Skin epidermis (tissue), 12 donors: ENCODE measurements around the gene PRKCH.

Source experiments
- H3K27ac ChIP-seq, 21 experiments: fragments of 200-600 bp; sonication (generic) in 11 of 21; one replicate each; pipeline ENCODE4 v1.5.0; 2020; ENCODE audit warnings: mild to moderate bottlenecking in 3 of 21, inconsistent platforms in 2 of 21, moderate library complexity in 2 of 21
- H3K4me3 ChIP-seq, 7 experiments: fragments of 200-600 bp; sonication (generic) in 2 of 7; one replicate each; pipeline ENCODE4 v1.5.0; 2020; ENCODE audit warnings: inconsistent platforms in 2 of 7, mild to moderate bottlenecking in 2 of 7, moderate library complexity in 1 of 7

The PRKCH gene

GRCh38 chr14:61491224-61491623 is 169.8 kb downstream of the PRKCH start:
- no peak overlapping the region for H3K4me3 ChIP-seq
- H3K27ac ChIP-seq: peak overlapping the region in 6 of 21 experiments; percentile 12 to 53 (median 30)

- Histone ChIP-seq H3K4me3 (no peak overlapping the region), H3K27ac (peak overlapping the region in 7 of 21 experiments; percentile 12 to 55 (median 37))
Measured at GRCh38 chr14:61491876-61492434, 170.6 kb downstream of the PRKCH start.

- Histone ChIP-seq H3K4me3 (no peak overlapping the region), H3K27ac (peak overlapping the region in 5 of 21 experiments; percentile 33 to 55 (median 37))
Measured at GRCh38 chr14:61492474-61492873, 171.1 kb downstream of the PRKCH start.

- no peak overlapping the region for H3K4me3 ChIP-seq
- H3K27ac ChIP-seq: peak overlapping the region in 5 of 21 experiments; percentile 6 to 55 (median 33)
Measured at GRCh38 chr14:61493239-61493638, 171.9 kb downstream of the PRKCH start.

GRCh38 chr14:61494018-61494417 is 172.6 kb downstream of the PRKCH start:
- H3K4me3 ChIP-seq: no peak overlapping the region

GRCh38 chr14:61495809-61496208 is 174.4 kb downstream of the PRKCH start:
- Histone ChIP-seq H3K27ac (no peak overlapping the region), H3K4me3 (no peak overlapping the region)

More at GRCh38 chr14:61494018-61494417, 172.6 kb downstream of the PRKCH start:
- peak overlapping the region in 1 of 21 experiments; percentile 53 for H3K27ac ChIP-seq

- Histone ChIP-seq H3K4me3 (no peak overlapping the region), H3K27ac (peak overlapping the region in 8 of 21 experiments; percentile 4 to 75 (median 44))
Measured at GRCh38 chr14:61498303-61498702, 176.9 kb downstream of the PRKCH start.

GRCh38 chr14:61498811-61499210 is 177.4 kb downstream of the PRKCH start:
- Histone ChIP-seq H3K4me3 (no peak overlapping the region), H3K27ac (peak overlapping the region in 16 of 21 experiments; percentile 1 to 75 (median 32))

GRCh38 chr14:61499991-61500390 is 178.6 kb downstream of the PRKCH start:
- Histone ChIP-seq H3K4me3 (no peak overlapping the region), H3K27ac (peak overlapping the region in 3 of 21 experiments; percentile 24 to 75 (median 68))

- H3K27ac ChIP-seq: peak overlapping the region in 16 of 21 experiments; percentile 3 to 90 (median 74)
- H3K4me3 ChIP-seq: no peak overlapping the region
Measured at GRCh38 chr14:61501714-61502458, 180.5 kb downstream of the PRKCH start.

GRCh38 chr14:61502459-61503093 is 181.2 kb downstream of the PRKCH start:
- Histone ChIP-seq H3K27ac (peak overlapping the region in 20 of 21 experiments; percentile 3 to 90 (median 61)), H3K4me3 (no peak overlapping the region)

- peak overlapping the region in 19 of 21 experiments; percentile 3 to 90 (median 66) for H3K27ac ChIP-seq
- no peak overlapping the region for H3K4me3 ChIP-seq
Measured at GRCh38 chr14:61503167-61503801, 181.9 kb downstream of the PRKCH start.

- Histone ChIP-seq H3K4me3 (no peak overlapping the region), H3K27ac (peak overlapping the region in 7 of 21 experiments; percentile 41 to 90 (median 77))
Measured at GRCh38 chr14:61504901-61505300, 183.5 kb downstream of the PRKCH start.

GRCh38 chr14:61505815-61506809 is 184.7 kb downstream of the PRKCH start:
- Histone ChIP-seq H3K4me3 (no peak overlapping the region), H3K27ac (peak overlapping the region in 11 of 21 experiments; percentile 7 to 90 (median 41))

GRCh38 chr14:61508526-61508925 is 187.1 kb downstream of the PRKCH start:
- Histone ChIP-seq H3K4me3 (no peak overlapping the region), H3K27ac (peak overlapping the region in 1 of 21 experiments; percentile 0)

- peak overlapping the region in 19 of 21 experiments; percentile 21 to 84 (median 64) for H3K27ac ChIP-seq
- H3K4me3 ChIP-seq: no peak overlapping the region
Measured at GRCh38 chr14:61510736-61511557, 189.6 kb downstream of the PRKCH start.

- H3K27ac ChIP-seq: peak overlapping the region in 20 of 21 experiments; percentile 21 to 84 (median 58)
Measured at GRCh38 chr14:61511558-61511948, 190.2 kb downstream of the PRKCH start.

More at GRCh38 chr14:61511558-61511948, 190.2 kb downstream of the PRKCH start:
- H3K4me3 ChIP-seq: no peak overlapping the region
